PC-3 (cell line): ENCODE measurements around the gene CD276. TPM values are rescaled to one million over a fixed set of nuclear protein-coding genes. Genes with fewer than 3 reads are reported as not detected.

Source experiments
- ATAC-seq: fragments of 200-7000 bp; cut with Tn5 transposase; 2 replicates; pipeline ENCODE4 v1.9.1; 2020; ENCODE audit warnings: mild to moderate bottlenecking, moderate library complexity
- BruUV-seq: library from RNA; stranded (reverse); fragments of 400-500 nt; replicated peaks from 2 replicates; lab custom pipeline; 2021; lab: Mats Ljungman, UMichigan
- CTCF ChIA-PET: fragments of 300-600 bp; sonication (Branson Sonifier 250); formaldehyde crosslinking; loops from one replicate; lab custom pipeline; 2022; ENCODE audit warnings: antibody characterized with exemption; lab: Charles Lee
- POLR2A ChIA-PET: fragments of 300-600 bp; sonication (Branson Sonifier 250); formaldehyde crosslinking; loops from one replicate; lab custom pipeline; 2022; ENCODE audit warnings: antibody characterized with exemption; ENCODE audit not compliant: unreplicated experiment; lab: Charles Lee
- DNase-seq: peaks from one replicate; pipeline ENCODE4 v3.0.0-alpha.2; 2015
- H2AFZ ChIP-seq: fragments of 300-600 bp; sonication (generic); 2 replicates; pipeline ENCODE4 v1.6.0; 2016; ENCODE audit warnings: antibody characterized with exemption, low read length
- H3F3A ChIP-seq: fragments of 300-600 bp; sonication (generic); one replicate; pipeline ENCODE4 v1.6.0; 2017; ENCODE audit warnings: antibody characterized with exemption, low read length, control low read depth, mild to moderate bottlenecking; ENCODE audit not compliant: unreplicated experiment
- H3K27ac ChIP-seq: fragments of 300-600 bp; sonication (generic); 2 replicates; pipeline ENCODE4 v1.5.1; 2016; ENCODE audit warnings: mild to moderate bottlenecking, low read length
- H3K27me3 ChIP-seq: fragments of 300-600 bp; sonication (generic); 2 replicates; pipeline ENCODE4 v1.6.1; 2016; ENCODE audit warnings: low read length, mixed read lengths
- H3K36me3 ChIP-seq: fragments of 300-600 bp; sonication (generic); 2 replicates; pipeline ENCODE4 v1.6.1; 2016; ENCODE audit warnings: low read depth, mixed run types, low read length, mixed read lengths
- H3K4me1 ChIP-seq: fragments of 300-600 bp; sonication (generic); 2 replicates; pipeline ENCODE4 v1.5.1; 2016; ENCODE audit warnings: low read length; ENCODE audit not compliant: insufficient read depth
- H3K4me2 ChIP-seq: fragments of 300-600 bp; sonication (generic); 2 replicates; pipeline ENCODE4 v1.6.0; 2016; ENCODE audit warnings: low read length
- H3K4me3 ChIP-seq: fragments of 300-600 bp; sonication (generic); 2 replicates; pipeline ENCODE4 v1.5.1; 2016; ENCODE audit warnings: mild to moderate bottlenecking, low read length, mixed read lengths
- H3K79me2 ChIP-seq: fragments of 300-600 bp; sonication (generic); 2 replicates; pipeline ENCODE4 v1.6.1; 2017; ENCODE audit warnings: low read length, mixed read lengths
- H3K9ac ChIP-seq: fragments of 300-600 bp; sonication (generic); 2 replicates; pipeline ENCODE4 v1.6.0; 2016; ENCODE audit warnings: mild to moderate bottlenecking, low read length
- H3K9me2 ChIP-seq: fragments of 300-600 bp; sonication (generic); replicated peaks from 2 replicates; pipeline ENCODE4 v1.6.1; 2016; ENCODE audit warnings: mixed run types, low read length, mixed read lengths
- H3K9me3 ChIP-seq: fragments of 300-600 bp; sonication (generic); 2 replicates; pipeline ENCODE4 v1.6.1; 2016; ENCODE audit warnings: low read length, mixed read lengths
- H4K20me1 ChIP-seq: fragments of 300-600 bp; sonication (generic); 2 replicates; pipeline ENCODE4 v1.6.1; 2016; ENCODE audit warnings: low read length, mixed read lengths
- CTCF ChIP-seq: fragments of 300-600 bp; sonication (generic); conservative IDR thresholded peaks from 2 replicates; pipeline ENCODE4 v1.5.1; 2017; ENCODE audit warnings: antibody characterized with exemption, low read depth, mild to moderate bottlenecking, low read length
- EZH2 ChIP-seq: fragments of 300-600 bp; sonication (generic); IDR thresholded peaks from one replicate; pipeline ENCODE4 v1.6.1; 2017; ENCODE audit warnings: antibody characterized with exemption, mild to moderate bottlenecking, low read length; ENCODE audit not compliant: unreplicated experiment
- EZH2phosphoT487 ChIP-seq: fragments of 300-600 bp; sonication (generic); IDR thresholded peaks from 2 replicates; pipeline ENCODE4 v1.6.1; 2018; ENCODE audit warnings: mild to moderate bottlenecking, antibody characterized with exemption, low read length, borderline replicate concordance
- intact Hi-C: fragments of 100-400 bp; cut with micrococcal nuclease; formaldehyde crosslinking; loops from 2 replicates; pipeline ENCODE4 v1.9.0; 2023
- total RNA-seq: library from RNA; depleted of rRNA; stranded (reverse); fragments of >200 nt; gene quantifications from 2 replicates; pipeline ENCODE4 v1.2.3, GENCODE V29; 2014

Gene CD276
- total RNA-seq, 1 experiment from 2014 or later = 85.3 TPM

- no peaks in the 10 kb centered on the region for H3K9me2 ChIP-seq
- CTCF ChIA-PET = no interaction called here
- H3K9ac ChIP-seq = no peak overlapping the region
- H3K36me3 ChIP-seq = peaks cover 6% of the 10 kb centered on the region; the same call in 1 of the 2 replicates
- ATAC-seq (no peak), DNase-seq (no peak)
- H3K9me3 ChIP-seq = no peaks in the 10 kb centered on the region
- no peak overlapping the region for H3K27ac ChIP-seq
- no peak overlapping the region for H3K4me2 ChIP-seq
- no peaks in the 10 kb centered on the region for H3K27me3 ChIP-seq
- no peaks in the 10 kb centered on the region for H3K79me2 ChIP-seq
- no peak overlapping the region for H3K4me3 ChIP-seq
- POLR2A ChIA-PET = no interaction called here
- no peak overlapping the region for H2AFZ ChIP-seq
- no peaks in the 10 kb centered on the region for H4K20me1 ChIP-seq
- H3K4me1 ChIP-seq = no peaks in the 10 kb centered on the region
- intact Hi-C loops = no loop called here
- no peaks in the 10 kb centered on the region for H3F3A ChIP-seq
- TF ChIP-seq EZH2 (no peak), CTCF (no peak), EZH2phosphoT487 (no peak)
- BruUV-seq = no TSS peak
Measured at GRCh38 chr15:73715417-73715816, 31.2 kb downstream of the CD276 start.

GRCh38 chr15:73716417-73716816 is 32.2 kb downstream of the CD276 start:
- no peaks in the 10 kb centered on the region for H3K79me2 ChIP-seq
- no peaks in the 10 kb centered on the region for H3K9me2 ChIP-seq
- ChIA-PET CTCF (no interaction called here), POLR2A (interaction anchor here (0.6 kb wide), 1 partner anchor 354 kb away, joined by 4 read pairs; no protein-coding TSS in a partner anchor)
- no peak overlapping the region for H3K9ac ChIP-seq
- peaks cover 6% of the 10 kb centered on the region; the same call in 1 of the 2 replicates for H3K36me3 ChIP-seq
- no TSS peak for BruUV-seq
- H4K20me1 ChIP-seq = no peaks in the 10 kb centered on the region
- DNase-seq (no peak), ATAC-seq (no peak)
- intact Hi-C loops = no loop called here
- H2AFZ ChIP-seq = no peak overlapping the region
- H3K27ac ChIP-seq = no peak overlapping the region
- H3K4me1 ChIP-seq = no peaks in the 10 kb centered on the region
- H3K4me3 ChIP-seq = no peak overlapping the region
- no peak overlapping the region for H3K4me2 ChIP-seq
- H3K27me3 ChIP-seq = no peaks in the 10 kb centered on the region
- TF ChIP-seq EZH2 = no peak
- TF ChIP-seq CTCF = no peak
- no peak for TF ChIP-seq EZH2phosphoT487
- H3K9me3 ChIP-seq = no peaks in the 10 kb centered on the region
- H3F3A ChIP-seq = no peaks in the 10 kb centered on the region

- DNase-seq (no peak), ATAC-seq (no peak)
- no peak overlapping the region for H3K27ac ChIP-seq
- no peak for TF ChIP-seq EZH2
- no TSS peak for BruUV-seq
- CTCF ChIA-PET = interaction anchor here (0.6 kb wide), 1 partner anchor 472 kb away, joined by 4 read pairs; no protein-coding TSS in a partner anchor
- H3K36me3 ChIP-seq = peaks cover 6% of the 10 kb centered on the region; the same call in 1 of the 2 replicates
- H3K4me3 ChIP-seq = no peak overlapping the region
- POLR2A ChIA-PET = no interaction called here
- intact Hi-C loops = no loop called here
- H3K9me2 ChIP-seq = no peaks in the 10 kb centered on the region
- no peaks in the 10 kb centered on the region for H3K9me3 ChIP-seq
- H3K4me1 ChIP-seq = no peaks in the 10 kb centered on the region
- H3F3A ChIP-seq = no peaks in the 10 kb centered on the region
- no peak overlapping the region for H3K4me2 ChIP-seq
- H4K20me1 ChIP-seq = no peaks in the 10 kb centered on the region
- no peaks in the 10 kb centered on the region for H3K79me2 ChIP-seq
- H3K27me3 ChIP-seq = no peaks in the 10 kb centered on the region
- no peak overlapping the region for H3K9ac ChIP-seq
- no peak overlapping the region for H2AFZ ChIP-seq
Measured at GRCh38 chr15:73717206-73717605, 33.0 kb downstream of the CD276 start.
